ENCODE measurements around the gene DQX1.
A peak's percentile ranks its signal among the peaks of the same experiment; 100 is the strongest.

The DQX1 gene

GRCh38 chr2:74510272-74510671 is 15.8 kb downstream of the DQX1 start:
- no peak for DNase-seq

DNA sequence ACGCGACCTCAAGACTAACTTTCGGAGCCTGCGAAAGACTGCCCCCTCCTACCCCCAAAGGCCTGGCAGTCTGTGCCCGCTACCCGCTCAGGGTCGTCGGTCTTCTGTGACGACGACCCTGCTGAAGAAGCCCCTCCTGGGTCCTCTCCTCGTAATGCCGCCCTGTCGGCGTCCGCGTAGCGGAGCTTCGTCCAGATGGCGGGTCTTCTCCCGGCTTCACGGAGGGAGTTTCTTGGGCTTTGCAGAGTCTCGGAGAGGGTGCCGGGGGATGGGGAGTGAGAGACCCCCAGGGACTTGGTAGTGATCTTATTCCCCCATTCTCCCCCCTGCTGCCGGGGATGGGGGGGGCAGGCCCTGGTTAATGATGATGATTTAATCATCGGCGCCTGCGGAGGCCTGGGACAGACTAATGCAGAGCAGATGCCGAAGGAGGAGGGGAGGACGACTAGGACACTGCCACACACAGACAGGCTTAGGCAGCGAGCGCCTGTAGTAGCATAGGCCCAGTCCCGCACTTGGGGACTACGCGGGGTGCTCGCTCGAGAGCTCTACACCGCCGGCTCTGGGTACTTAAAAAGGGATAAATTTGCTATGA is 18.0 kb downstream of the DQX1 start:
- peak; percentile 38 for DNase-seq

DNA sequence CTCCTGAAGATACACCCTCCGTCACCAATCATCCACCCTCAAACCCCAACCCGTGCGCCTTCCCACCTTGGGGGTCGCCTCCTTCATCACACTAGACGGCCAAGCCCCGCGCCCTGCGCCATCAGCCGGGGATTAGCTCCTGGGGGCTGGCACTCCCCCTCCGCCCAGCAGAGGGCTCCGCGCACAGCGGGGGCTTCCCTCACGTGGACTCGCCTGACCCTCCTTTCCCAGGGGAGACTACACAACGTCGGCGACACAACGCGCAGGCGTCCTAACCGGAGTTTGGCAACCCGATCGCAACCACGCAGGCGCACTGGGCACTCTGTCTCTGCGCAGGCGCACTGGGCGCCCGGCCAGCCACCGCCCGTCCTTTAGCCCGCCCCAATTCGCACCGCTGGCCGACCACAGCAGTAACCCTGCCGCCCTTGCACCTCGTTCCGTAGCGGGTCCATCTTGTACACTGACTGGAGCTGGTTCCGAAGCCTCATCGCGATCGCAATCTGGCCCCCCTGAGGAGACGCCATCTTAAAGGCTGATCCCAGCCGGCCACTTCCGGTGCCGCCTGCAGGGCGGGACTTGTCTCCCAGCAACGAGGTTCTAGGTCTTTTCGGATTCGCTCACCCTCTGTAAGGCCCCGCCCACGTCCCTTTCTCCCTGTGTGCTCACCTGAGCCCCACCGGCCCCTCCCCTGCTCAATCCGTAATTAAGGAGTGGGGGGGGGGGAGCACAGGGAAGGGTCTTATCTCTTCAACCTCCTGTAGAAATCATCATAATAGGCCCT is 18.7 kb downstream of the DQX1 start, which contains the start of gene PCGF1:
Gene PCGF1 (minus strand): TSS at position 551 of the 781 bp plus-strand sequence. CDS start 27 bp downstream, at position 524.
- peak; percentile 98 for DNase-seq

DNA sequence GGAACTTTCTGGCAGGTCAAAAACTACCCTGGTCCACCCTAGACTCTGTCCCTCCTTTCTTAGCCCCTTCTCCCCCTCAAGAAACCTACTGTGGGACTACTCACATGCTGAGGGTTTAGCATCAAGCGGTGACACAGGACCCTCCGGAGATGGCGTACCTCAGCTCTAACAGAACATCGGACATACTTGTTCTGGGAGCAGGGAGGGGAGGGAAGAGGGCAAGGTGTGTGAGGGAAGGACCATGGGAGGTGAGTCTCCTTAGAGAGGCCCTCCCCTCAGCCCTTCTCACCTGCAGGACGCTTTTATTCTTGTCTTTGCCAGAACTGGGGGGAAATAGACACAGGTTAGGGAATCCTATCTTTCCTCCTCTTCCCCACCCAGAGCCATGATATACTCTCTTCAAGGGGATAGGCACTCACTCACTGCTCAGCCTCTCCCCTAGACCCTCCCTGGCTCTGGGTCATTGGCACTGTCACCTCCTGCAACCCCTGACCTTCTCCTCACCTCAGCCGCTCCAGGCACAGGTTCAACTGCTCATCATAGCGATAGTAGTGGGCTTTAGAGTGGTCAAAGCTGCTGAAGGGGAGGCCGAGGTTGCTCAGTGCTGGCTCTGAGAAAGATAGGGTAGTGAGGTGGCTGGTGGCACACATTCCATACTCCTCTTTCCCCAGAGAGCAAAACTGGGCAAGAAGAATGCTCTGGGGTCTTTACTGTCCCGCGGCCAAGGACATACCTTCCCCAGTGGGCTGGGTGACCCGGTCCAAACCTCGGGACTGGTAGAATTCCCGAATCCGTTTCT is 20.4 kb downstream of the DQX1 start:
- DNase-seq: no peak

GRCh38 chr2:74504591-74504990 is 21.4 kb downstream of the DQX1 start:
- DNase-seq: no peak

GRCh38 chr2:74503506-74504475 is 22.2 kb downstream of the DQX1 start:
- DNase-seq: no peak

DNA sequence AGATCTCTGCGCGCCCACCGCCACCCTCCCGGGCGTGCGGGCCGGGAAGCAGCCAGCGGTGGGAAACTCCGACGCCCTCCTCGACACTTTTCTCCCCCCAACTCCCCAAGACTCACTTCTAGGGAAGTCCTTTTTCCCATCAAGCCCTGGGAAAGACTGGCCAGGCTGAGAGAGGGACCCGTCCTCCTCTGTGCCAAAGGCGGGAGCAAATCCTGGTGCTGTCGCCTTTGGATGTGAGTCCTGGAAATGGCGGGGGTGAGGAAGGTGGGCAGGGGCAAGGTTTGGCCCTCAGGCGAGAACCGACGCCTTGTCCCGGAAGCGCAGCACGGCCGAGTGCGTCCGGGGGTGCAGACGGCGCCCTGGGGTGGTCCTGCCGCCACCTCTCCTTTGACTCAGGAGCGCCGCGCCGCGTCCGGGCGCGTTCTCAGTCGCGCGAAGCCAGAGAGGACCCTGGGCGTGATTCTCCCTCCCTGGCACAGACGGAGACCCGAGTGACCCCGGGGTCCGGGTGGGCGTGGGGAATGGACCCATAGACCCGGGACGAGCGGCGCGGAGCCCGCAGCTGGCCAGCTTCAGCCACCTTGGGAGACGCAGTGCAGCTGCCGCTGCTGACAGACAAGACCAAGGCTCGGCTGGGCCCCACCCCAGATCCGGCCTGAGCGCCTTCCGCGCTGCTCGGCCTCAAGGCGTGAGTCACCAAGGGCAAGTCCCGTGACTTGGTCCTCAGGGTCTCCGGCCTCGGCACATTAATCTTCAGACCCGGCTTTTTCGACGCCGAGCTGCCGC is 23.1 kb downstream of the DQX1 start:
- DNase-seq: peak; percentile 79

- no peak for DNase-seq
These were observed 23.8 kb downstream of the DQX1 start for GRCh38 chr2:74502147-74502719.

GRCh38 chr2:74501335-74502071 is 24.5 kb downstream of the DQX1 start:
- DNase-seq: no peak

DNA sequence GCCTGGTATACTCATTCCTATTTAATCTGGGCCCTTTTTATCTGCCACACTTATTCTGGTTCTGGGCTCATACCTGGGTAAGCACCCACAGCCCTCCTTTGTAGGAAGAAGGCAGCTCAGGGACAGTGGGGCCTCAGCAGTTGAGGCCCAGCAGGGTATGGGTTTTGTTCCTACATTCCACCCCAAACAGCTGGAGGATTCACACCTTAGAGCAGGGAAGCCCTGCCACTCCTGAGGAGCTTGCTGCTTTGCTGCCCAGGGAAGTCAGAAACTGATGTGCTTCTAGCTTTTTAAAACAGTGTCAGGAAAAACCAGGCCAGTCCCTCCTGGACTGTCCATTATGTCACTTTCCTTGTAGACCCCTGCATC is 25.5 kb downstream of the DQX1 start:
- no peak for DNase-seq

GRCh38 chr2:74499940-74500577 is 26.0 kb downstream of the DQX1 start:
- DNase-seq: no peak

GRCh38 chr2:74499267-74499939 is 26.6 kb downstream of the DQX1 start, which contains the start of gene LBX2:
Gene LBX2, minus strand, starts transcription at chr2:74499603. Its CDS starts 66 bp downstream, at chr2:74499537.
- DNase-seq: peak; percentile 28

- peak; percentile 53 for DNase-seq
These were observed 27.3 kb downstream of the DQX1 start for GRCh38 chr2:74498500-74499266.

GRCh38 chr2:74497777-74498499 is 28.1 kb downstream of the DQX1 start:
- peak; percentile 33 for DNase-seq

GRCh38 chr2:74496997-74497776 is 28.8 kb downstream of the DQX1 start:
- DNase-seq: no peak

GRCh38 chr2:74495440-74495839 is 30.6 kb downstream of the DQX1 start:
- no peak for DNase-seq

DNA sequence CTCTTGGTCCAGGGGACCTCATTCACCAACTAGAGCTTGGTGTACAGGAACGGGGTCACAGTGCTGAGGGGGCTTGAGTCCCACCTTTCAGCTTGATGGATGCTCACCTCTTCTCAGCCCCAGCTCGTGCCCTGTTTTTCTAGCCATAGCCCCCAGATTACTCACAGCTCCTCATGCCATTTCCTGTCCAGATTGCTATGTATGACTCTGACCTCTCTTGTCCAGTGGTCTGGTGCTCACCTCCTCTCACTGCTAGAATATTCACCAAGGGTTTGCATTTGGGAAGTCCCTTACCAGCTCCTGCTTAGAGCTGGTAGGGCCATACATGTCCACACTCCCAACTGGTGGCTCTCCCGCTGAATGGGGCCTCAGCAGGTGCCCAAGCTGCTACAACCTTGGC is 32.5 kb downstream of the DQX1 start:
- DNase-seq: no peak

Data from hematopoietic multipotent progenitor cell treated with erythropoietin and hydrocortisone succinate and interleukin-3 and kit ligand, for 8 days (in vitro differentiated cells).